ENCODE data around the gene TBC1D10B.

TBC1D10B gene

DNA sequence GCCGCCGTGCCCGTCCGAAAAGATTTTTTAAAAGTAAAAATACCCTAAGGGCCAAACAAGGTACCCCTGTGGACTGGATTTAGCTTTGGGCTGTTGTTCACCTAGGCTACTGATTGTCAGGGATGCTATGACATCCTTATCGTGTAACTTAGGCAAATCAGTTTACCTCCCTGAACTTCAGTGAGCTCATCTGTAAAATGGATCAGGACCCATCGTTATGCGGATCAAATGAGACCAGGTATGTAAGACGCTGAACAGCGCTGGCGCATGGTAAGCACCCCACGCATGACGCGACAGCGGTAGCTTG is 36.5 kb upstream of the TBC1D10B start:
- DNase-seq (ENCODE audit: low read depth in 1 of 2, low spot score in 1 of 2) = no peak
- Histone ChIP-seq H3K4me3 (replicated peaks; ENCODE audit: insufficient read depth, low read length) (peak overlapping the region; percentile 77), H3K27me3 (ENCODE audit: insufficient read depth, poor library complexity, severe bottlenecking) (no peaks in the 10 kb centered on the region), H3K27ac (replicated peaks) (no peak overlapping the region)
- TF ChIP-seq SPI1 (IDR thresholded peaks at IDR 0.05; ENCODE audit: borderline replicate concordance, low read depth) (no peak), GABPA (IDR thresholded peaks at IDR 0.05; ENCODE audit: low read depth) (no peak), REST (IDR thresholded peaks at IDR 0.05; ENCODE audit: insufficient replicate concordance, low read depth) (no peak), POLR2AphosphoS5 (IDR thresholded peaks at IDR 0.05; ENCODE audit: low read depth) (no peak), CTCF (IDR thresholded peaks at IDR 0.05; ENCODE audit: insufficient read depth, low read length) (no peak)

DNA sequence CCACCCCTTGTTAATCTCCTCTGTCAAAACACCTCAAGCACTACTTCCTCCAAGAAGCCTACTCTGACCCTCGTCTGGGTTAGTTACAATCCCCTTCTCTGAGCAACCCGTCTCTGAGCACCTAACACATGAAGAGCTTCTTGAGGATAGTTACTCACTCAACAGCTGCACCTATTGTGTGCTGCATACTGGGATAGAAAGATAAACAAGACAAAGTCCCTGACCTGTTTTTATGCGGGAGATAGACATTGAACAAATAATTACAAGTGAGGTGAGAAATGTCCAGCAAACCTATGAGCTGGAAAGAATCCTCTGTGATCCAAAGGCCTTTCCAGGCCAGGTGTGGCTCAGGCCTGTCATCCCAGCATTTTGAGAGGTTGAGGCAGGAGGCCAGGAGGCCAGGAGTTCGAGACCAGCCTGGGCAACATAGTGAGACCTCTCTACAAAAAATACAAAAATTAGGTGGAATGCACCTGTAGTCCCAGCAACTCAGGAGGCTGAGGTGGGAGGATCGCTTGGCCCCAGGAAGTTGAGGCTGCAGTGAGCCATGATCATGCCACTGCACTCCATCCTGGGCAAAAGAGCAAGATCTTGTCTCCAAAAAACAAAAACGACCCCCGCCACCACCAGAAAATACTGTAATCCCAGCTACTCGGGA is 31.6 kb upstream of the TBC1D10B start:
- no peak overlapping the region for H3K27ac ChIP-seq (replicated peaks)
- peaks cover 4% of the 10 kb centered on the region for H3K27me3 ChIP-seq (ENCODE audit: insufficient read depth, poor library complexity, severe bottlenecking)
- DNase-seq (ENCODE audit: low read depth in 1 of 2, low spot score in 1 of 2) = no peak
- TF ChIP-seq GABPA (IDR thresholded peaks at IDR 0.05; ENCODE audit: low read depth) = no peak
- no peak for TF ChIP-seq REST (IDR thresholded peaks at IDR 0.05; ENCODE audit: insufficient replicate concordance, low read depth)
- TF ChIP-seq CTCF (IDR thresholded peaks at IDR 0.05; ENCODE audit: insufficient read depth, low read length) = no peak
- TF ChIP-seq SPI1 (IDR thresholded peaks at IDR 0.05; ENCODE audit: borderline replicate concordance, low read depth) = no peak
- no peak for TF ChIP-seq POLR2AphosphoS5 (IDR thresholded peaks at IDR 0.05; ENCODE audit: low read depth)
- no peak overlapping the region for H3K4me3 ChIP-seq (replicated peaks; ENCODE audit: insufficient read depth, low read length)

GRCh38 chr16:30399435-30400186 is 29.3 kb upstream of the TBC1D10B start:
- TF ChIP-seq SPI1 (IDR thresholded peaks at IDR 0.05; ENCODE audit: borderline replicate concordance, low read depth) (no peak), GABPA (IDR thresholded peaks at IDR 0.05; ENCODE audit: low read depth) (no peak), POLR2AphosphoS5 (IDR thresholded peaks at IDR 0.05; ENCODE audit: low read depth) (no peak), REST (IDR thresholded peaks at IDR 0.05; ENCODE audit: insufficient replicate concordance, low read depth) (no peak), CTCF (IDR thresholded peaks at IDR 0.05; ENCODE audit: insufficient read depth, low read length) (no peak)
- no peak overlapping the region for H3K4me3 ChIP-seq (replicated peaks; ENCODE audit: insufficient read depth, low read length)
- H3K27ac ChIP-seq (replicated peaks) = no peak overlapping the region
- peaks cover 4% of the 10 kb centered on the region for H3K27me3 ChIP-seq (ENCODE audit: insufficient read depth, poor library complexity, severe bottlenecking)
- DNase-seq (ENCODE audit: low read depth in 1 of 2, low spot score in 1 of 2) = no peak

All from HL-60 (cell line).